Measurements from ENCODE around the gene CIP2A.
A peak's percentile ranks its signal among the peaks of the same experiment; 100 is the strongest.

The CIP2A gene

GRCh38 chr3:108598375-108598774, 9.1 kb upstream of the CIP2A start:
- no peaks in the 10 kb centered on the region for H3K27me3 ChIP-seq (replicated peaks in 2 of 5; ENCODE audit: control insufficient read depth in 4 of 5, insufficient read depth in 5 of 5, low read length in 4 of 5)
- H3K9me3 ChIP-seq (ENCODE audit: control extremely low read depth in 1 of 5, control insufficient read depth in 4 of 5, insufficient read depth in 2 of 5, low read depth in 1 of 5, low read length in 4 of 5): peaks cover 0 to 3% (median 0%) of the 10 kb centered on the region in 5 experiments
- H3K27ac ChIP-seq (ENCODE audit: insufficient read depth in 1 of 2, low read depth in 1 of 2, low read length in 2 of 2, poor library complexity in 1 of 2, severe bottlenecking in 2 of 2): no peak overlapping the region
- H3K36me3 ChIP-seq (ENCODE audit: control insufficient read depth in 4 of 4, insufficient read depth in 4 of 4, low read length in 3 of 4): no peaks in the 10 kb centered on the region
- no peak overlapping the region for H3K4me3 ChIP-seq (ENCODE audit: control insufficient read depth in 1 of 7, extremely low read depth in 1 of 7, insufficient read depth in 4 of 7, low read depth in 2 of 7, low read length in 6 of 7)
- ChIA-PET CTCF (interaction anchor here (0.6 to 2.8 kb wide), 2 partner anchors 9 to 28 kb away, joined by 3 to 14 read pairs; partner anchors contain the start of genes CIP2A and DZIP3), POLR2A (interaction anchor here (1.5 kb wide), 1 partner anchor 9 kb away, joined by 6 read pairs; the partner anchor contains the start of genes CIP2A and DZIP3)
- WGBS (ENCODE audit: insufficient coverage): 100% methylated on average over 2 of the region's 5 CpGs
- H3K4me1 ChIP-seq (ENCODE audit: control extremely low read depth in 1 of 4, control insufficient read depth in 4 of 4, insufficient read depth in 4 of 4, low read length in 3 of 4): peaks cover 2 to 15% (median 12%) of the 10 kb centered on the region in 4 experiments
- DNase-seq: no peak

GRCh38 chr3:108595321-108595720, 6.1 kb upstream of the CIP2A start:
- ChIA-PET CTCF (interaction anchor here (1.1 kb wide), 1 partner anchor 13 kb away, joined by 3 read pairs; no protein-coding TSS in a partner anchor), POLR2A (no interaction called here)
- Histone ChIP-seq H3K36me3 (ENCODE audit: control insufficient read depth in 4 of 4, insufficient read depth in 4 of 4, low read length in 3 of 4) (no peaks in the 10 kb centered on the region), H3K27me3 (replicated peaks in 2 of 5; ENCODE audit: control insufficient read depth in 4 of 5, insufficient read depth in 5 of 5, low read length in 4 of 5) (no peaks in the 10 kb centered on the region), H3K27ac (ENCODE audit: insufficient read depth in 1 of 2, low read depth in 1 of 2, low read length in 2 of 2, poor library complexity in 1 of 2, severe bottlenecking in 2 of 2) (no peak overlapping the region), H3K4me3 (ENCODE audit: control insufficient read depth in 1 of 7, extremely low read depth in 1 of 7, insufficient read depth in 4 of 7, low read depth in 2 of 7, low read length in 6 of 7) (no peak overlapping the region), H3K9me3 (ENCODE audit: control extremely low read depth in 1 of 5, control insufficient read depth in 4 of 5, insufficient read depth in 2 of 5, low read depth in 1 of 5, low read length in 4 of 5) (no peaks in the 10 kb centered on the region), H3K4me1 (ENCODE audit: control extremely low read depth in 1 of 4, control insufficient read depth in 4 of 4, insufficient read depth in 4 of 4, low read length in 3 of 4) (peaks cover 3 to 9% (median 6%) of the 10 kb centered on the region in 4 experiments)
- no peak for DNase-seq
- WGBS (ENCODE audit: insufficient coverage): no CpG with 5 or more reads among the region's 2 CpGs

GRCh38 chr3:108590460-108590859, 1.2 kb upstream of the CIP2A start:
- Histone ChIP-seq H3K4me1 (ENCODE audit: control extremely low read depth in 1 of 4, control insufficient read depth in 4 of 4, insufficient read depth in 4 of 4, low read length in 3 of 4) (peaks cover 7 to 25% (median 16%) of the 10 kb centered on the region in 4 experiments), H3K36me3 (ENCODE audit: control insufficient read depth in 4 of 4, insufficient read depth in 4 of 4, low read length in 3 of 4) (peaks cover 0 to under 1% (median 0%) of the 10 kb centered on the region in 4 experiments), H3K27me3 (replicated peaks in 2 of 5; ENCODE audit: control insufficient read depth in 4 of 5, insufficient read depth in 5 of 5, low read length in 4 of 5) (no peaks in the 10 kb centered on the region), H3K27ac (ENCODE audit: insufficient read depth in 1 of 2, low read depth in 1 of 2, low read length in 2 of 2, poor library complexity in 1 of 2, severe bottlenecking in 2 of 2) (peak overlapping the region; percentile 93 to 96), H3K9me3 (ENCODE audit: control extremely low read depth in 1 of 5, control insufficient read depth in 4 of 5, insufficient read depth in 2 of 5, low read depth in 1 of 5, low read length in 4 of 5) (no peaks in the 10 kb centered on the region), H3K4me3 (ENCODE audit: control insufficient read depth in 1 of 7, extremely low read depth in 1 of 7, insufficient read depth in 4 of 7, low read depth in 2 of 7, low read length in 6 of 7) (peak overlapping the region in 6 of 7 experiments; percentile 94 to 99 (median 97))
- DNase-seq: peak in 2 of 3 donors; percentile 18 to 23
- POLR2A ChIA-PET: interaction anchor here (1.8 to 2.1 kb wide), 2 partner anchors 8 to 12 kb away, joined by 6 to 7 read pairs; no protein-coding TSS in a partner anchor
- WGBS (ENCODE audit: insufficient coverage): 63% methylated on average over 1 of the region's 4 CpGs
- CTCF ChIA-PET: interaction anchor here (1.3 to 4.5 kb wide), 4 partner anchors 8 to 38 kb away, joined by 3 to 35 read pairs (median 9); no protein-coding TSS in a partner anchor

- ChIA-PET CTCF (interaction anchor here (1.1 to 4.5 kb wide), 5 partner anchors 9 to 72 kb away, joined by 3 to 35 read pairs (median 4); no protein-coding TSS in a partner anchor), POLR2A (interaction anchor here (0.5 to 2.1 kb wide), 4 partner anchors 8 to 22 kb away, joined by 3 to 7 read pairs (median 5); no protein-coding TSS in a partner anchor)
- no peaks in the 10 kb centered on the region for H3K27me3 ChIP-seq (replicated peaks in 2 of 5; ENCODE audit: control insufficient read depth in 4 of 5, insufficient read depth in 5 of 5, low read length in 4 of 5)
- peaks cover 0 to 6% (median under 1%) of the 10 kb centered on the region in 4 experiments for H3K36me3 ChIP-seq (ENCODE audit: control insufficient read depth in 4 of 4, insufficient read depth in 4 of 4, low read length in 3 of 4)
- DNase-seq: no peak
- WGBS (ENCODE audit: insufficient coverage): 0% methylated on average over 6 of the region's 11 CpGs
- peak overlapping the region; percentile 93 to 96 for H3K27ac ChIP-seq (ENCODE audit: insufficient read depth in 1 of 2, low read depth in 1 of 2, low read length in 2 of 2, poor library complexity in 1 of 2, severe bottlenecking in 2 of 2)
- peak overlapping the region; percentile 94 to 100 (median 97) for H3K4me3 ChIP-seq (ENCODE audit: control insufficient read depth in 1 of 7, extremely low read depth in 1 of 7, insufficient read depth in 4 of 7, low read depth in 2 of 7, low read length in 6 of 7)
- H3K9me3 ChIP-seq (ENCODE audit: control extremely low read depth in 1 of 5, control insufficient read depth in 4 of 5, insufficient read depth in 2 of 5, low read depth in 1 of 5, low read length in 4 of 5): no peaks in the 10 kb centered on the region
- peaks cover 7 to 25% (median 16%) of the 10 kb centered on the region in 4 experiments for H3K4me1 ChIP-seq (ENCODE audit: control extremely low read depth in 1 of 4, control insufficient read depth in 4 of 4, insufficient read depth in 4 of 4, low read length in 3 of 4)
Measured at GRCh38 chr3:108589998-108590323, 723 bp upstream of the CIP2A start.

- peaks cover 7 to 25% (median 16%) of the 10 kb centered on the region in 4 experiments for H3K4me1 ChIP-seq (ENCODE audit: control extremely low read depth in 1 of 4, control insufficient read depth in 4 of 4, insufficient read depth in 4 of 4, low read length in 3 of 4)
- H3K27me3 ChIP-seq (replicated peaks in 2 of 5; ENCODE audit: control insufficient read depth in 4 of 5, insufficient read depth in 5 of 5, low read length in 4 of 5): no peaks in the 10 kb centered on the region
- ChIA-PET CTCF (interaction anchor here (1.1 to 4.5 kb wide), 4 partner anchors 10 to 74 kb away, joined by 3 to 35 read pairs (median 8); no protein-coding TSS in a partner anchor), POLR2A (interaction anchor here (1.1 to 2.1 kb wide), 4 partner anchors 10 to 15 kb away, joined by 3 to 7 read pairs (median 6); no protein-coding TSS in a partner anchor)
- 0% methylated on average over 1 of the region's 8 CpGs for WGBS (ENCODE audit: insufficient coverage)
- H3K27ac ChIP-seq (ENCODE audit: insufficient read depth in 1 of 2, low read depth in 1 of 2, low read length in 2 of 2, poor library complexity in 1 of 2, severe bottlenecking in 2 of 2): peak overlapping the region; percentile 93 to 96
- H3K36me3 ChIP-seq (ENCODE audit: control insufficient read depth in 4 of 4, insufficient read depth in 4 of 4, low read length in 3 of 4): peaks cover 0 to 18% (median 4%) of the 10 kb centered on the region in 4 experiments
- peak overlapping the region; percentile 94 to 100 (median 97) for H3K4me3 ChIP-seq (ENCODE audit: control insufficient read depth in 1 of 7, extremely low read depth in 1 of 7, insufficient read depth in 4 of 7, low read depth in 2 of 7, low read length in 6 of 7)
- DNase-seq: peak in 2 of 3 donors; percentile 51 to 66
- no peaks in the 10 kb centered on the region for H3K9me3 ChIP-seq (ENCODE audit: control extremely low read depth in 1 of 5, control insufficient read depth in 4 of 5, insufficient read depth in 2 of 5, low read depth in 1 of 5, low read length in 4 of 5)
Measured at GRCh38 chr3:108588601-108589000, 637 bp downstream of the CIP2A start.

GRCh38 chr3:108578064-108578463, 11.2 kb downstream of the CIP2A start:
- ChIA-PET CTCF (interaction anchor here (0.6 to 1.9 kb wide), 4 partner anchors 9 to 873 kb away, joined by 3 to 4 read pairs (median 3); no protein-coding TSS in a partner anchor), POLR2A (no interaction called here)
- Histone ChIP-seq H3K27ac (ENCODE audit: insufficient read depth in 1 of 2, low read depth in 1 of 2, low read length in 2 of 2, poor library complexity in 1 of 2, severe bottlenecking in 2 of 2) (no peak overlapping the region), H3K27me3 (replicated peaks in 2 of 5; ENCODE audit: control insufficient read depth in 4 of 5, insufficient read depth in 5 of 5, low read length in 4 of 5) (no peaks in the 10 kb centered on the region), H3K9me3 (ENCODE audit: control extremely low read depth in 1 of 5, control insufficient read depth in 4 of 5, insufficient read depth in 2 of 5, low read depth in 1 of 5, low read length in 4 of 5) (peaks cover 0 to 7% (median 2%) of the 10 kb centered on the region in 5 experiments), H3K4me1 (ENCODE audit: control extremely low read depth in 1 of 4, control insufficient read depth in 4 of 4, insufficient read depth in 4 of 4, low read length in 3 of 4) (no peaks in the 10 kb centered on the region), H3K4me3 (ENCODE audit: control insufficient read depth in 1 of 7, extremely low read depth in 1 of 7, insufficient read depth in 4 of 7, low read depth in 2 of 7, low read length in 6 of 7) (no peak overlapping the region), H3K36me3 (ENCODE audit: control insufficient read depth in 4 of 4, insufficient read depth in 4 of 4, low read length in 3 of 4) (peaks cover 8 to 72% (median 23%) of the 10 kb centered on the region in 4 experiments)
- DNase-seq: no peak
- no CpG with 5 or more reads among the region's 2 CpGs for WGBS (ENCODE audit: insufficient coverage)

GRCh38 chr3:108569336-108569735, 19.9 kb downstream of the CIP2A start:
- DNase-seq: no peak

More at GRCh38 chr3:108569336-108569735, 19.9 kb downstream of the CIP2A start:
- Histone ChIP-seq H3K9me3 (ENCODE audit: control extremely low read depth in 1 of 5, control insufficient read depth in 4 of 5, insufficient read depth in 2 of 5, low read depth in 1 of 5, low read length in 4 of 5) (peaks cover 0 to 9% (median under 1%) of the 10 kb centered on the region in 5 experiments), H3K4me1 (ENCODE audit: control extremely low read depth in 1 of 4, control insufficient read depth in 4 of 4, insufficient read depth in 4 of 4, low read length in 3 of 4) (no peaks in the 10 kb centered on the region), H3K27me3 (replicated peaks in 2 of 5; ENCODE audit: control insufficient read depth in 4 of 5, insufficient read depth in 5 of 5, low read length in 4 of 5) (no peaks in the 10 kb centered on the region), H3K36me3 (ENCODE audit: control insufficient read depth in 4 of 4, insufficient read depth in 4 of 4, low read length in 3 of 4) (peaks cover under 1 to 20% (median 11%) of the 10 kb centered on the region in 4 experiments), H3K27ac (ENCODE audit: insufficient read depth in 1 of 2, low read depth in 1 of 2, low read length in 2 of 2, poor library complexity in 1 of 2, severe bottlenecking in 2 of 2) (no peak overlapping the region), H3K4me3 (ENCODE audit: control insufficient read depth in 1 of 7, extremely low read depth in 1 of 7, insufficient read depth in 4 of 7, low read depth in 2 of 7, low read length in 6 of 7) (no peak overlapping the region)
- ChIA-PET POLR2A (no interaction called here), CTCF (no interaction called here)
- WGBS (ENCODE audit: insufficient coverage): 97% methylated on average over 3 of the region's 4 CpGs
